Mesendoderm (in vitro differentiated cells): ENCODE data around the gene FASTKD2.

Source experiments
- DNase-seq: peaks from one replicate; pipeline ENCODE4 v3.0.0; 2013
- H2AK5ac ChIP-seq: 2 replicates; pipeline ENCODE4 v1.6.1; 2013; ENCODE audit warnings: low read length, inconsistent platforms
- H2BK120ac ChIP-seq: 2 replicates; pipeline ENCODE4 v1.6.1; 2013; ENCODE audit warnings: low read depth, mild to moderate bottlenecking, low read length, moderate library complexity, mixed read lengths
- H2BK15ac ChIP-seq: replicated peaks from 2 replicates; pipeline ENCODE4 v1.6.1; 2013; ENCODE audit warnings: low read depth, mild to moderate bottlenecking, moderate library complexity
- H2BK5ac ChIP-seq: 2 replicates; pipeline ENCODE4 v1.6.1; 2013; ENCODE audit warnings: low read length, inconsistent platforms
- H3K18ac ChIP-seq: 2 replicates; pipeline ENCODE4 v1.6.1; 2013; ENCODE audit warnings: mild to moderate bottlenecking, low read length, mixed read lengths
- H3K23ac ChIP-seq: one replicate; pipeline ENCODE4 v1.6.1; 2013; ENCODE audit warnings: low read length
- H3K27ac ChIP-seq: 2 replicates; pipeline ENCODE4 v1.5.1; 2013; ENCODE audit warnings: low read depth, mild to moderate bottlenecking, inconsistent platforms, low read length, moderate library complexity
- H3K27me3 ChIP-seq: 2 replicates; pipeline ENCODE4 v1.6.1; 2013; ENCODE audit warnings: low read length, control low read depth, mild to moderate bottlenecking, inconsistent platforms; ENCODE audit not compliant: insufficient read depth, poor library complexity
- H3K36me3 ChIP-seq: 2 replicates; pipeline ENCODE4 v1.6.1; 2013; ENCODE audit warnings: low read length, inconsistent platforms; ENCODE audit not compliant: control insufficient read depth, insufficient read depth
- H3K4ac ChIP-seq: one replicate; pipeline ENCODE4 v1.6.1; 2013; ENCODE audit warnings: low read depth, mild to moderate bottlenecking, low read length, moderate library complexity
- H3K4me1 ChIP-seq: 2 replicates; pipeline ENCODE4 v1.6.1; 2013; ENCODE audit warnings: low read depth, low read length, inconsistent platforms; ENCODE audit not compliant: control insufficient read depth
- H3K4me2 ChIP-seq: 2 replicates; pipeline ENCODE4 v1.6.1; 2013; ENCODE audit warnings: low read length
- H3K4me3 ChIP-seq: 2 replicates; pipeline ENCODE4 v1.5.1; 2013; ENCODE audit warnings: mild to moderate bottlenecking, low read length
- H3K56ac ChIP-seq: one replicate; pipeline ENCODE4 v1.6.1; 2013; ENCODE audit warnings: low read length
- H3K79me1 ChIP-seq: 2 replicates; pipeline ENCODE4 v1.6.1; 2013; ENCODE audit warnings: low read length, inconsistent platforms
- H3K79me2 ChIP-seq: 2 replicates; pipeline ENCODE4 v1.6.1; 2013; ENCODE audit warnings: mild to moderate bottlenecking, low read length; ENCODE audit not compliant: control insufficient read depth, insufficient read depth
- H3K9ac ChIP-seq: 2 replicates; pipeline ENCODE4 v1.6.1; 2013; ENCODE audit warnings: low read length, inconsistent platforms
- H4K5ac ChIP-seq: one replicate; pipeline ENCODE4 v1.6.1; 2013; ENCODE audit warnings: low read length
- H4K8ac ChIP-seq: one replicate; pipeline ENCODE4 v1.6.1; 2013; ENCODE audit warnings: low read depth, mild to moderate bottlenecking, control low read depth, low read length, moderate library complexity
- WGBS: extraction: QIAGEN DNeasy Blood & Tissue Kit; methylation state at CpG from one replicate; pipeline ENCODE4 v1.1.7; 2013; ENCODE audit warnings: low lambda C conversion rate, missing lambda C conversion rate; ENCODE audit not compliant: insufficient coverage; ENCODE audit errors: extremely low coverage; 5-methylcytosine and 5-hydroxymethylcytosine counted together

FASTKD2 gene

GRCh38 chr2:206832873-206833272 lies 67.5 kb downstream of the FASTKD2 start:
- H3K4me3 ChIP-seq: no peak overlapping the region

DNA sequence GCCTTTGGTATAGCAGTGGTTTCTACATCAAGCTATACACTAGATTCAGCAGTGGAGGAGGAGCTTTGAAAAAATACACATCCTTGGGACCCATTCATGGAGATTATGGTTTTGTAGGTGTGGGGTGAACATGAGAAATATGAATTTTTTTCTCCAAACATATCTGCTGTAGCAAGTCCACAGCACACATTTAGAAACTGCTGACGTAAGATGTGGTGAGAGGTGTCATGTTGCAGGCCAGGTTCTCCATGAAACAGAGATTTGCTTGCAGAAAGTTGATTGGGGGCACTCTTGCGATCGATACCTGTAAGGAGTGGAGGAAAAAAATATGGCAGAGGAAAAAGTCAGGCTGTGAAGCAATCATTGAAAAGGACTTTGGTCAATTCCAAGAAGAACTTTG lies 67.9 kb downstream of the FASTKD2 start:
- no peaks in the 10 kb centered on the region for H3K36me3 ChIP-seq
- H3K79me1 ChIP-seq: no peaks in the 10 kb centered on the region
- H2BK5ac ChIP-seq: no peak overlapping the region
- no peak overlapping the region for H2AK5ac ChIP-seq
- no peak for DNase-seq
- no peak overlapping the region for H3K4me3 ChIP-seq
- no peaks in the 10 kb centered on the region for H3K79me2 ChIP-seq
- H4K8ac ChIP-seq: no peak overlapping the region
- no peak overlapping the region for H3K23ac ChIP-seq
- H3K56ac ChIP-seq: no peak overlapping the region
- H2BK15ac ChIP-seq: no peak overlapping the region
- H3K9ac ChIP-seq: no peak overlapping the region
- no peaks in the 10 kb centered on the region for H3K4me1 ChIP-seq
- no peak overlapping the region for H3K18ac ChIP-seq
- H3K27ac ChIP-seq: no peak overlapping the region
- H2BK120ac ChIP-seq: no peak overlapping the region
- no peak overlapping the region for H3K4me2 ChIP-seq
- H4K5ac ChIP-seq: no peak overlapping the region
- H3K27me3 ChIP-seq: no peaks in the 10 kb centered on the region
- no CpG with 5 or more reads among the region's 3 CpGs for WGBS
- no peak overlapping the region for H3K4ac ChIP-seq

More at GRCh38 chr2:206832873-206833272, 67.5 kb downstream of the FASTKD2 start:
- Histone ChIP-seq H3K4me2 (no peak overlapping the region), H3K4ac (no peak overlapping the region), H3K9ac (no peak overlapping the region), H4K5ac (no peak overlapping the region), H3K56ac (no peak overlapping the region), H3K36me3 (no peaks in the 10 kb centered on the region), H4K8ac (no peak overlapping the region), H3K27ac (no peak overlapping the region), H3K79me1 (no peaks in the 10 kb centered on the region), H3K23ac (no peak overlapping the region), H3K79me2 (no peaks in the 10 kb centered on the region), H3K18ac (no peak overlapping the region), H2BK5ac (no peak overlapping the region), H2BK15ac (no peak overlapping the region), H3K4me1 (no peaks in the 10 kb centered on the region), H3K27me3 (no peaks in the 10 kb centered on the region), H2AK5ac (no peak overlapping the region), H2BK120ac (no peak overlapping the region)
- no peak for DNase-seq
- WGBS: no CpG with 5 or more reads among the region's 2 CpGs

- no peak overlapping the region for H3K27ac ChIP-seq
- no peaks in the 10 kb centered on the region for H3K79me2 ChIP-seq
- H2BK5ac ChIP-seq: no peak overlapping the region
- no peak overlapping the region for H3K4me3 ChIP-seq
- DNase-seq: no peak
- H3K4ac ChIP-seq: no peak overlapping the region
- no peak overlapping the region for H2BK15ac ChIP-seq
- H4K5ac ChIP-seq: no peak overlapping the region
- no peak overlapping the region for H3K23ac ChIP-seq
- no peak overlapping the region for H2BK120ac ChIP-seq
- H3K18ac ChIP-seq: no peak overlapping the region
- no peak overlapping the region for H2AK5ac ChIP-seq
- H3K27me3 ChIP-seq: no peaks in the 10 kb centered on the region
- H3K4me1 ChIP-seq: no peaks in the 10 kb centered on the region
- H3K56ac ChIP-seq: no peak overlapping the region
- no CpG with 5 or more reads among the region's 2 CpGs for WGBS
- no peak overlapping the region for H4K8ac ChIP-seq
- H3K4me2 ChIP-seq: no peak overlapping the region
- H3K36me3 ChIP-seq: no peaks in the 10 kb centered on the region
- H3K79me1 ChIP-seq: no peaks in the 10 kb centered on the region
- no peak overlapping the region for H3K9ac ChIP-seq
These were observed 71.3 kb downstream of the FASTKD2 start for GRCh38 chr2:206836722-206837121.

DNA sequence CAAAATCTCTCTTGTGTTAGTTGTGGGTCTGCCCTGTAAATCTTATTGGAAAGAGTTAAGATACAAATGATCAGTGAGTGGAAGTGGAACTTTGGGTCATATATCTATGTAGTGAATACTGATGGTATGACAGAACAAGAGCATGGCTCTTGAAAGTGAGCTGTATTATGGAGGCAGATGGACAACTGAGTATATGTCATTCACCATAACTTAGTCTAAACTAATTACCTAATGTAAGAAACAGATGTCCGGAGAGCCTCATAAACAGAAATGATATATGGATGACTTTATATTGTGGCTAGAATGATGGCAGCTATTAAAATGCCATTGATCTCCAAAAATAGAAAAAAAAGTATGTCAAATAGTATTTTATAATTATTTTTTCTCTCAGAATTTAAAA lies 72.4 kb downstream of the FASTKD2 start:
- H3K23ac ChIP-seq: no peak overlapping the region
- no peak overlapping the region for H3K4me3 ChIP-seq
- no peaks in the 10 kb centered on the region for H3K36me3 ChIP-seq
- no peak overlapping the region for H2AK5ac ChIP-seq
- no peak overlapping the region for H3K4ac ChIP-seq
- no peak overlapping the region for H3K27ac ChIP-seq
- no peak overlapping the region for H3K18ac ChIP-seq
- H2BK120ac ChIP-seq: no peak overlapping the region
- H3K56ac ChIP-seq: no peak overlapping the region
- H3K4me2 ChIP-seq: no peak overlapping the region
- no peak overlapping the region for H2BK15ac ChIP-seq
- no peaks in the 10 kb centered on the region for H3K4me1 ChIP-seq
- DNase-seq: no peak
- H3K9ac ChIP-seq: no peak overlapping the region
- H3K27me3 ChIP-seq: no peaks in the 10 kb centered on the region
- WGBS: no CpG with 5 or more reads among the region's 1 CpG
- no peak overlapping the region for H4K5ac ChIP-seq
- no peak overlapping the region for H4K8ac ChIP-seq
- H3K79me2 ChIP-seq: no peaks in the 10 kb centered on the region
- H3K79me1 ChIP-seq: no peaks in the 10 kb centered on the region
- no peak overlapping the region for H2BK5ac ChIP-seq

- H2BK15ac ChIP-seq: no peak overlapping the region
- H3K56ac ChIP-seq: no peak overlapping the region
- H3K4me1 ChIP-seq: no peaks in the 10 kb centered on the region
- no peak overlapping the region for H2BK5ac ChIP-seq
- no peak overlapping the region for H3K9ac ChIP-seq
- DNase-seq: no peak
- H4K8ac ChIP-seq: no peak overlapping the region
- no peak overlapping the region for H3K27ac ChIP-seq
- no peak overlapping the region for H3K4ac ChIP-seq
- no peak overlapping the region for H3K23ac ChIP-seq
- H3K79me2 ChIP-seq: no peaks in the 10 kb centered on the region
- no peak overlapping the region for H3K4me2 ChIP-seq
- no peak overlapping the region for H2BK120ac ChIP-seq
- H2AK5ac ChIP-seq: no peak overlapping the region
- no peak overlapping the region for H4K5ac ChIP-seq
- no peaks in the 10 kb centered on the region for H3K79me1 ChIP-seq
- WGBS: no CpG with 5 or more reads among the region's 3 CpGs
- no peak overlapping the region for H3K18ac ChIP-seq
- H3K4me3 ChIP-seq: no peak overlapping the region
- no peaks in the 10 kb centered on the region for H3K27me3 ChIP-seq
- no peaks in the 10 kb centered on the region for H3K36me3 ChIP-seq
These were observed 73.3 kb downstream of the FASTKD2 start for GRCh38 chr2:206838690-206839089.

- Histone ChIP-seq H2BK15ac (no peak overlapping the region), H2BK120ac (no peak overlapping the region), H2BK5ac (no peak overlapping the region), H3K4me2 (no peak overlapping the region), H3K79me1 (no peaks in the 10 kb centered on the region), H4K8ac (no peak overlapping the region), H3K9ac (no peak overlapping the region), H3K4me1 (no peaks in the 10 kb centered on the region), H3K4me3 (no peak overlapping the region), H3K56ac (no peak overlapping the region), H3K36me3 (no peaks in the 10 kb centered on the region), H3K18ac (no peak overlapping the region), H3K27ac (no peak overlapping the region), H3K23ac (no peak overlapping the region), H3K4ac (no peak overlapping the region), H3K79me2 (no peaks in the 10 kb centered on the region), H2AK5ac (no peak overlapping the region), H3K27me3 (no peaks in the 10 kb centered on the region), H4K5ac (no peak overlapping the region)
- WGBS: no CpG with 5 or more reads among the region's 3 CpGs
- DNase-seq: peak; percentile 61
These were observed 75.6 kb downstream of the FASTKD2 start for GRCh38 chr2:206840999-206841398.
